Calu3 (cell line): ENCODE data around the gene PLA2R1. TPM values are rescaled to one million over a fixed set of nuclear protein-coding genes. Genes with fewer than 3 reads are reported as not detected.

ENCODE experiments used
- BruUV-seq: library from RNA; stranded (reverse); fragments of 400-500 nt; replicated peaks from 2 replicates; lab custom pipeline; 2021; lab: Mats Ljungman, UMichigan
- CTCF ChIA-PET: fragments of 300-600 bp; sonication (Branson Sonifier 250); formaldehyde crosslinking; loops from one replicate; lab custom pipeline; 2022; ENCODE audit warnings: antibody characterized with exemption; lab: Charles Lee
- DNase-seq: peaks from one replicate; pipeline ENCODE4 v3.0.0; 2022
- H3K27ac Mint-ChIP-seq: one replicate; pipeline ENCODE4 v1.8.0; 2022; ENCODE audit warnings: mixed read lengths; ENCODE audit not compliant: unreplicated experiment
- H3K27me3 Mint-ChIP-seq: one replicate; pipeline ENCODE4 v1.8.0; 2022; ENCODE audit warnings: mixed read lengths; ENCODE audit not compliant: unreplicated experiment
- H3K36me3 Mint-ChIP-seq: one replicate; pipeline ENCODE4 v1.8.0; 2022; ENCODE audit warnings: mild to moderate bottlenecking, moderate library complexity, mixed read lengths; ENCODE audit not compliant: insufficient read depth, unreplicated experiment
- H3K4me1 Mint-ChIP-seq: one replicate; pipeline ENCODE4 v1.8.0; 2022; ENCODE audit warnings: mild to moderate bottlenecking, low read depth, mixed read lengths; ENCODE audit not compliant: unreplicated experiment
- H3K4me3 Mint-ChIP-seq: one replicate; pipeline ENCODE4 v1.8.0; 2022; ENCODE audit warnings: mild to moderate bottlenecking, low read depth, moderate library complexity, mixed read lengths; ENCODE audit not compliant: unreplicated experiment
- H3K9me3 Mint-ChIP-seq: one replicate; pipeline ENCODE4 v1.8.0; 2022; ENCODE audit warnings: low read depth, mixed read lengths; ENCODE audit not compliant: unreplicated experiment
- CTCF ChIP-seq: fragments of 200-600 bp; IDR thresholded peaks from one replicate; pipeline ENCODE4 v1.8.0; 2022; ENCODE audit warnings: antibody characterized with exemption; ENCODE audit not compliant: unreplicated experiment
- intact Hi-C: fragments of 100-400 bp; cut with micrococcal nuclease; formaldehyde crosslinking; loops from one replicate; pipeline ENCODE4 v1.10.0; 2022; ENCODE audit not compliant: unreplicated experiment
- total RNA-seq: library from RNA; stranded (reverse); gene quantifications from 2 replicates; pipeline ENCODE4 v1.2.3, GENCODE V29; 2022

Gene PLA2R1
- total RNA-seq, 1 experiment from 2014 or later: 5.8 TPM

GRCh38 chr2:159985656-159986055 is 76.8 kb downstream of the PLA2R1 start:
- H3K4me1 Mint-ChIP-seq: peaks cover 8% of the 10 kb centered on the region
- intact Hi-C loops: no loop called here
- H3K4me3 Mint-ChIP-seq: no peak overlapping the region
- no peak overlapping the region for H3K27ac Mint-ChIP-seq
- no peak for DNase-seq
- CTCF ChIA-PET: interaction anchor here (1.7 kb wide), 1 partner anchor 10 kb away, joined by 6 read pairs; no protein-coding TSS in a partner anchor
- no peaks in the 10 kb centered on the region for H3K9me3 Mint-ChIP-seq
- no peaks in the 10 kb centered on the region for H3K36me3 Mint-ChIP-seq
- H3K27me3 Mint-ChIP-seq: no peaks in the 10 kb centered on the region
- TF ChIP-seq CTCF: no peak
- no TSS peak for BruUV-seq

GRCh38 chr2:159984034-159984433 is 78.4 kb downstream of the PLA2R1 start:
- H3K9me3 Mint-ChIP-seq: no peaks in the 10 kb centered on the region
- H3K36me3 Mint-ChIP-seq: no peaks in the 10 kb centered on the region
- DNase-seq: no peak
- no TSS peak for BruUV-seq
- H3K27ac Mint-ChIP-seq: no peak overlapping the region
- H3K4me3 Mint-ChIP-seq: no peak overlapping the region
- no peaks in the 10 kb centered on the region for H3K27me3 Mint-ChIP-seq
- CTCF ChIA-PET: interaction anchor here (1.7 kb wide), 1 partner anchor 8 kb away, joined by 6 read pairs; no protein-coding TSS in a partner anchor
- TF ChIP-seq CTCF: no peak
- intact Hi-C loops: no loop called here
- peaks cover 8% of the 10 kb centered on the region for H3K4me1 Mint-ChIP-seq

- no peaks in the 10 kb centered on the region for H3K36me3 Mint-ChIP-seq
- no peak overlapping the region for H3K4me3 Mint-ChIP-seq
- no peak for DNase-seq
- CTCF ChIA-PET: interaction anchor here (0.6 kb wide), 1 partner anchor 24 kb away, joined by 4 read pairs; no protein-coding TSS in a partner anchor
- intact Hi-C loops: no loop called here
- no peaks in the 10 kb centered on the region for H3K9me3 Mint-ChIP-seq
- H3K27ac Mint-ChIP-seq: no peak overlapping the region
- peaks cover 8% of the 10 kb centered on the region for H3K4me1 Mint-ChIP-seq
- no TSS peak for BruUV-seq
- H3K27me3 Mint-ChIP-seq: no peaks in the 10 kb centered on the region
- TF ChIP-seq CTCF: no peak
Measured at GRCh38 chr2:159982842-159983785, 79.3 kb downstream of the PLA2R1 start.

- Mint-ChIP-seq H3K9me3 (no peaks in the 10 kb centered on the region), H3K27ac (no peak overlapping the region), H3K36me3 (no peaks in the 10 kb centered on the region), H3K4me3 (no peak overlapping the region), H3K4me1 (peaks cover 8% of the 10 kb centered on the region), H3K27me3 (no peaks in the 10 kb centered on the region)
- CTCF ChIA-PET: no interaction called here
- DNase-seq: no peak
- intact Hi-C loops: no loop called here
- no TSS peak for BruUV-seq
- no peak for TF ChIP-seq CTCF
Measured at GRCh38 chr2:159982270-159982669, 80.1 kb downstream of the PLA2R1 start.
